NCI-H2196 (cell line): ENCODE data around the gene SKIC2.
"Not testable (repeated sequence)": the region's sequence is repeated elsewhere in the genome, so short reads cannot be mapped to it uniquely, and the experiment has no call there.

Experiments used
- DNase-seq: peaks from one replicate; lab custom pipeline; 2025; ENCODE audit not compliant: unreplicated experiment; lab: John Stamatoyannopoulos, UW

Gene SKIC2

DNA sequence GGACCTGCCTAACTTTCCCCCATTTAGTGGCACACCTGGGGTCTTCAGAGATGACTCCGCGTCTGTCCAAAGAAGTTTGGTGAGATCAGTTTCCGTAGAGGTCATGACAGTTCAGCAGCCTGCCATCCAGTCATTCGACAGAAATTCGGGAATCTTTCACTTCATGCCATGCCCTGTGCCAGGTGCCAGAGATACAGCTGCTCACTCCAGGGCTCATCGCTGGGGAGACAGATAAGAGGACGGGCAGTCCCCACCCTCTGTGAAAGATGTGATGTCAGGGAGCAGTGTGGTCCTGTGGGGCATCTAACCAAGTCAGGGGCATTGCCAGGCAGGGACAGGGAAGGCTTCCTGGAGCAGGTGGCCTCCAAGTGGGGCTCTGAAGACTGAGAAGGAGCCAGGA is 44.3 kb downstream of the SKIC2 start:
- DNase-seq, result not testable (repeated sequence)

DNA sequence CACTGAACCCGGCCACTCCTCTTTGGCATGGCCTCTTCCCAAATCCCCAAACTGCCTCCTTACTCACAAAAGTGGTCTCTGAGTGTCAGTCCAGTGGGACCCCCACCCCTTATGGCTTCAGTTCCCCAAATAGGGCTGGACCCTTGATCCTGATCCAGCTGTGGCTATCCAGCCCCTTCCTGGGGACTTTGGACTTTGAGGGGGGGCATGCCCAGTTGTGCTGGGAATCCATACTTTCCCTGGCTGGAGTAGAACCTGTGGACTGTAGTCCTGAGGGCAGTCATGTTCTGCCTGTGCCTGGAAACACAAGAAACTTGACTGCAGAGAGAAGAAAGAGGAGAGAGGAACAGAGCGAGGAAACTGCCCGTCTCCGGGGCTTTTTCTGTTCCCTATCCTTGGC is 45.4 kb downstream of the SKIC2 start:
- DNase-seq, result not testable (repeated sequence)

DNA sequence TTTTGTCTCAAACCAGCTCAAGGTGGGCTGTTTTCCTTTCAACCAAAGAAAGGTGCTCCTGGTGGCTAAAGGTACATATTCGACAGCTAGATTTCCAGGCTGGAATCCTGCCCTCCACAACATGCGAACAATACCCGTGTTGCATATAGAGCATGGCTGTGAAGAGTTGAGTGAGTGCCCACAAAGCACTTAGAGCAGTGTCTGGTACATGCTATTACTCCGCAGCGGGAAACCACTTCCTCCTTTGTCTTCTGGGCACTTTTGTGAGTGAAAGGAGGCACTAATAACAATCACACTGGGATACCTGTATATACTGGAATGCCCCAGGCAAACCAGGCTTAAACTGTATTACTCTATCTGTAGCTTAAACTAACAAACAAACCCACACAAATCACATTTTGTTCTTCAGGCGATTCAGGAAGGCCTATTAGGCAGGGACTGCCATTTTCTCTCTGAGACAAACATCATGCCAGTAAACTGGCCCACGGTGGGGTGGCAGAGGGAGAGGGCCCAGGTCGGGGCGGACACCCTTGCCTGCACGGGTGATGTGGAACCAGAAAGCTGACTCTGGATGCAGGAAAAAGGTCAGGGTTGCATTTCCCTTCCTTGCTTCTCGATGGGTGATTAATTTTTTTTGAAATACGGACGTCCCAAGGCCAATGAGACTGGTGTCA is 46.0 kb downstream of the SKIC2 start:
- not testable (repeated sequence) for DNase-seq

DNA sequence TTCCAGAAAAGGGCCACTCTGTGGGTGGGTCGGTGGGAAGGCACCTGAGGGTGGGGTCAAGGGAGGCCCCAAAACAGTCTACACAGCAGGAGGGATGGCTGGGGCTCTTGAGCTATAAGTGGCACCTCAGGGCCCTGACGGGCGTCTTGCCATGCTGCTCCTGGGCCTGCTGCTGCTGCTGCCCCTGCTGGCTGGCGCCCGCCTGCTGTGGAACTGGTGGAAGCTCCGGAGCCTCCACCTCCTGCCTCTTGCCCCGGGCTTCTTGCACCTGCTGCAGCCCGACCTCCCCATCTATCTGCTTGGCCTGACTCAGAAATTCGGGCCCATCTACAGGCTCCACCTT is 46.5 kb downstream of the SKIC2 start:
- DNase-seq, result not testable (repeated sequence)

DNA sequence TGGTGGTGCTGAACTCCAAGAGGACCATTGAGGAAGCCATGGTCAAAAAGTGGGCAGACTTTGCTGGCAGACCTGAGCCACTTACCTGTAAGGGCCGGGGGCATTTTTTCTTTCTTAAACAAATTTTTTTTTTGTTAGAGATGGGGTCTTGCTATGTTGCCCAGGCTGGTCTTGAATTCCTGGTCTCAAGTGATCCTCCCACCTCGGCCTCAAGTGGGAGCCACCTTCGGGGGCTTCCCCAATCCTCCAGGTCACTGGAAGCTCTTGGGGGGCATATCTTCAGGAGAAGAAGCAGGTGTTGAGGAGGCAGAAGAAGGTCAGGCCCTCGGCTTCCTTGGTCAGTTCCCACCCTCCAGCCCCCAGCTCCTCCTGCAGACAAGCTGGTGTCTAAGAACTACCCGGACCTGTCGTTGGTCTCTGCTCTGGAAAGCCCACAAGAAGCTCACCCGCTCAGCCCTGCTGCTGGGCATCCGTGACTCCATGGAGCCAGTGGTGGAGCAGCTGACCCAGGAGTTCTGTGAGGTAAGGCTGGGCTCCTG is 47.1 kb downstream of the SKIC2 start:
- DNase-seq, result not testable (repeated sequence)

DNA sequence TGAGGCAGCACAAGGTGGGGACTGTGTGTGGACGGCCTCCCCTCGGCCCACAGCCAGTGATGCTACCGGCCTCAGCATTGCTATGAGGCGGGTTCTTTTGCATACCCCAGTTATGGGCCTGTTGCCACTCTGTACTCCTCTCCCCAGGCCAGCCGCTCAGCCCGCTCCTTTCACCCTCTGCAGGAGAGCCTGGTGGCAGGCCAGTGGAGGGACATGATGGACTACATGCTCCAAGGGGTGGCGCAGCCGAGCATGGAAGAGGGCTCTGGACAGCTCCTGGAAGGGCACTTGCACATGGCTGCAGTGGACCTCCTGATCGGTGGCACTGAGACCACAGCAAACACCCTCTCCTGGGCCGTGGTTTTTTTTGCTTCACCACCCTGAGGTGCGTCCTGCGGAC is 48.1 kb downstream of the SKIC2 start:
- DNase-seq, result not testable (repeated sequence)

DNA sequence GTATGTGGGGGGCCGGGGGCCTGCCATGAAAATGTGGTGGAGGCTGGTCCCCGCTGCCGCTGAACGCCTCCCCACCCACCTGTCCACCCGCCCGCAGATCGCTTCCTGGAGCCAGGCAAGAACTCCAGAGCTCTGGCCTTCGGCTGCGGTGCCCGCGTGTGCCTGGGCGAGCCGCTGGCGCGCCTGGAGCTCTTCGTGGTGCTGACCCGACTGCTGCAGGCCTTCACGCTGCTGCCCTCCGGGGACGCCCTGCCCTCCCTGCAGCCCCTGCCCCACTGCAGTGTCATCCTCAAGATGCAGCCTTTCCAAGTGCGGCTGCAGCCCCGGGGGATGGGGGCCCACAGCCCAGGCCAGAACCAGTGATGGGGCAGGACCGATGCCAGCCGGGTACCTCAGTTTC is 49.1 kb downstream of the SKIC2 start:
- DNase-seq, result not testable (repeated sequence)

DNA sequence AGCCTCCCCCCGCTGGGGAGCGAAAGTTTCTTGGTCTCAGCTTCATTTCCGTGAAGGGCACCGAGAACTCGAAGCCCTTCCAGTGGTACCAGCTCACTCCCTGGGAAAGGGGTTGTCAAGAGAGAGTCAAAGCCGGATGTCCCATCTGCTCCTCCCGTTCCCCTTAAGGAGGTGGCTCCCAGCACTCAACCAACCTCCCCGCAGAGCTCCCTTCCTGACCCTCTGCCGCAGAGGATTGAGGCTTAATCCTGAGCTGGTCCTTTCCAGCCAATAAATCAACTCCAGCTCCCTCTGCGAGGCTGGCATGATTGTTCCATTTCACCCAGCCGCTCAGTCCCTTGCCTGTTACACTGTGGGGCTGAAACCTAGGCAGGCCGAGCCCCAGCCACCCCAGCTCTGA is 49.6 kb downstream of the SKIC2 start:
- DNase-seq, result not testable (repeated sequence)

DNA sequence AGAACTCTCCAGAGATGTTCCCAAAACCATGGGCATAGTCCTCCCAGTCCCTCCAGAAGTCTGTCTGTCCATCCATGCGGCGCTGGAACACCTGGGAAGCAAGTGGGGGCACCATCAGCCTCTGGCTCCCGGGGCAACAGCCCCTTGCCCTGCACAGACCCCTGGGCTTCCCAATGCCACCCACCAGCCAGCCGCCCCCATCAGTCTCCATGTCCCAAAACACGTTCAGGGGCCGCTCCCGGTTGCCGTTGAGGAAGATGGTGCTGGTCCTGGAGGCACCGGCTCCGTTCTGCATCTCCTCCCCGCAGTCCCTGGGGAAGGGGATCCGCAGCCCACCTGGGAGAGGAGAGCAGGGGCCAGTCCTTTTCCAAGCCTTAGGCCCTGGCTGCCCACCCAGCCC is 50.6 kb downstream of the SKIC2 start:
- DNase-seq, result not testable (repeated sequence)

DNA sequence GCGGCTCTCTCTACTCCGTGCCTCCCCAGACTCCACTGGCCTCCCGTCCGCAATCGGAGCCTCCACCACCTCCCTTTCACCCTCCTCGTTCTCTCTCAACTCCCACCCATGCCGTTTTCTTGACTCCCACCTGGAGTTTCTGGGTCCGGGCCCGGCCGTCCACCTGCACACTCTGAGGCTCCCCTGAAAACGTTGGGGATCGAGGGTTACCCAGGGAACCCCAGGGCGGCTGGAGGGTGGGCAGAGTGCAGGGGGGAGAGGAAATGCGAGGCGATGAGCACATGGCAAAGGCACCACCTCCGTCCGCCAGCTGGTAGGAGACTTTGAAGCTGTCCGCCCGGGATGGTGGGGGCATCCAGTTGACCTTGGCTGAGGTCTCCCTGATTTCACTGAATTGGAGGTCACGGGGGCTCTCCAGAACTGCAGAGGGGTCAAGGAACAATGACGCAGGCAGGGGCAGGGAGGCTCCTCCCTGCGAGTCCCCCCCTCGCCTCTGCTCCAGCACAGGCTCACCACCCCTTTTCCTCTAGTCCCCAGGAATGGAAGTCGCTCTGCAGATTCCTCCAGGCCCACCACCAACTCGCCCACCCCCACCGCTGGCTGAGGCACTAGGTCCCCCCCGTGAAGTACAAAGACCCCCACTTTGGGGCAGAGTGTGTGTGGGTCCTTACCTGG is 52.0 kb downstream of the SKIC2 start:
- DNase-seq, result not testable (repeated sequence)

DNA sequence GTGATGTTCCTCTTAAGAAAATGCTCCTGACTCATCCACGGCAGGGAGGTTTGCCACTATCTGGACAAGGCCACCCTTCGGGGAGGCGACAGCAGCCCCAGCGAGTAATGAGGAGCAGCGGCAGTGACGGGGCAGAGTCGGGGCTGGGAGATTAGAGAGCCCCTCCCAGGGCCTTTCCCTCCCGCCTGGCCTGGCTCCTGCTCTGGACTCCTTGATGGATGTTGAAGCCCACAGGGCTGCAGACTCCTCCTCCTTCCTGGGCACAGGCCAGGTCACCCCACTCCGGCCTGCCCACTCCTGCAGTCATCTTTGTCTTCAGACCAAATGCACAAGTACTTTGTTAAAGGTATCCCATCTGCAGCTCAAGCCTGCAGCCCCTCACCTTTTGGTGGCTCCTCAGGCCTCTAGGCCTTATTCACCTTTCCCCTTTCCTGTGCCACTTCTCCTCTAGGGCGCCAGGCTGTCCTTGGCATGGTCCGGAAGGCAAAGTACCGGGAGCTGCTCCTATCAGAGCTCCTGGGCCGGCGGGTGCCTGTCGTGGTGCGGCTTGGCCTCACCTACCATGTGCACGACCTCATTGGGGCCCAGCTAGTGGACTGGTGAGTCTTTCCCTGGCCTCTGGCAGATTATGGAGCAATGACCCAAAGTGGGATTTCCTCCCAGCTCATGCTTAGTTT is 54.1 kb downstream of the SKIC2 start:
- DNase-seq, result not testable (repeated sequence)

DNA sequence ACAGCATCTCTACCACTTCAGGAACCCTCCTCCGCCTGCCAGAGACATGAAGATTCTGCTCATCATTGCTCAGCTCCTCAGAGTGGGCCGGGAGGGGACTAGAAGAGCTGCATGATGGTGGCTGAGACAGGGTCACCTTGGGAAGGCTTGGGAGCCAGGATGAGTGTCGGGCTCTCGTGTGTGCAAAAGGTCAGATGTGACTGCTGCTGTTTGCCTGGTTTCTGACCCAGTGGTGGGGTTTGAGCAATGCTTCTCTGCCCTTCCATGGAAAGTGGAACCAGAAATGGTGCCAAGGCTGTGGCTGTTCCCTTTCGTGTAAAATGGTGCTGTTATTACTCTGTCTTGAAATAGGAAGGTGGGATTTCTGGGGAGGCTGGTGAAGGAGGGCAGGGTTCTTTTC is 54.8 kb downstream of the SKIC2 start:
- DNase-seq, result not testable (repeated sequence)

DNA sequence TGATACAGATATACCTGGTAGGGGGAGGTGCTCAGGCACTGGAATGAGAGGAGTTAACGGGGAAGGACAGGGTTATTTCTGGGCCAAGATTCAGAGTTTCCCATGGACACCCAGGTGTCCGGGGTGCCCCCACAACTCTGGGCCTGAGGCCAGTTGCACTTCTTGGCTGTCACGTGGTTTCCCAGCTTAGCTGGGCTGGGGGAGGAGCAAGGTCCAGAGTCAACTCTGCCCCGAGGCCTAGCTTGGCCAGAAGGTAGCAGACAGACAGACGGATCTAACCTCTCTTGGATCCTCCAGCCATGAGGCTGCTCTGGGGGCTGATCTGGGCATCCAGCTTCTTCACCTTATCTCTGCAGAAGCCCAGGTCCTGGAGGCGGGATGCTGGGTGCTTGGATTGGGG is 55.6 kb downstream of the SKIC2 start, which contains the start of gene C4B:
C4B (plus strand) TSS at position 249 of the 400 bp plus-strand sequence; CDS start at position 300, 51 bp downstream.
- not testable (repeated sequence) for DNase-seq
